HEK293T (cell line): ENCODE measurements around the gene BCL6B.

Source experiments
- CTCF ChIA-PET: fragments of 350-600 bp; formaldehyde crosslinking; extraction: SDS; loops from one replicate; lab custom pipeline; 2021; ENCODE audit warnings: antibody characterized with exemption, inconsistent platforms; lab: Yijun Ruan, JAX
- POLR2A ChIA-PET: fragments of 350-600 bp; formaldehyde crosslinking; extraction: SDS; loops from one replicate; lab custom pipeline; 2020; ENCODE audit warnings: antibody characterized with exemption, inconsistent platforms; lab: Yijun Ruan, JAX
- DNase-seq: peaks from one replicate; pipeline ENCODE4 v3.0.0; 2012; ENCODE audit warnings: mixed read lengths; ENCODE audit errors: extremely low spot score
- ARNT ChIP-seq: fragments of 450-650 bp; IDR thresholded peaks from 2 replicates; pipeline ENCODE4 v1.6.1; 2017; ENCODE audit warnings: mild to moderate bottlenecking
- BHLHE40 ChIP-seq: fragments of 450-650 bp; IDR thresholded peaks from 2 replicates; pipeline ENCODE4 v1.6.1; 2016; ENCODE audit warnings: mild to moderate bottlenecking, moderate library complexity, borderline replicate concordance
- CTBP1 ChIP-seq: fragments of 450-650 bp; IDR thresholded peaks from 2 replicates; pipeline ENCODE4 v1.6.1; 2016; ENCODE audit warnings: borderline replicate concordance
- ELF4 ChIP-seq: fragments of 450-650 bp; IDR thresholded peaks from 2 replicates; pipeline ENCODE4 v1.6.1; 2017; ENCODE audit warnings: antibody characterized with exemption
- FOXA1 ChIP-seq: fragments of 450-650 bp; IDR thresholded peaks from 2 replicates; pipeline ENCODE4 v1.6.1; 2016; ENCODE audit warnings: mild to moderate bottlenecking
- FOXK2 ChIP-seq: fragments of 450-650 bp; IDR thresholded peaks from 2 replicates; pipeline ENCODE4 v1.6.1; 2016; ENCODE audit warnings: mild to moderate bottlenecking
- FOXM1 ChIP-seq: fragments of 450-650 bp; IDR thresholded peaks from 2 replicates; pipeline ENCODE4 v1.6.1; 2017; ENCODE audit warnings: mild to moderate bottlenecking, borderline replicate concordance
- HDGF ChIP-seq: fragments of 450-650 bp; IDR thresholded peaks from 2 replicates; pipeline ENCODE4 v1.6.1; 2017; ENCODE audit warnings: antibody characterized with exemption, borderline replicate concordance
- L3MBTL2 ChIP-seq: fragments of 450-650 bp; conservative IDR thresholded peaks from 2 replicates; pipeline ENCODE4 v1.6.1; 2016; ENCODE audit warnings: mild to moderate bottlenecking
- LEF1 ChIP-seq: fragments of 450-650 bp; IDR thresholded peaks from 2 replicates; pipeline ENCODE4 v1.6.1; 2017; ENCODE audit warnings: mild to moderate bottlenecking, borderline replicate concordance
- NFRKB ChIP-seq: fragments of 450-650 bp; IDR thresholded peaks from 2 replicates; pipeline ENCODE4 v1.6.1; 2016; ENCODE audit warnings: mild to moderate bottlenecking, moderate library complexity
- PKNOX1 ChIP-seq: fragments of 450-650 bp; IDR thresholded peaks from 2 replicates; pipeline ENCODE4 v1.6.1; 2016
- SP1 ChIP-seq: fragments of 450-650 bp; IDR thresholded peaks from 2 replicates; pipeline ENCODE4 v1.6.1; 2017
- SUZ12 ChIP-seq: fragments of 450-650 bp; IDR thresholded peaks from 2 replicates; pipeline ENCODE4 v1.6.1; 2016; ENCODE audit warnings: mild to moderate bottlenecking
- TARDBP ChIP-seq: fragments of 450-650 bp; IDR thresholded peaks from 2 replicates; pipeline ENCODE4 v1.6.1; 2016
- ZNF384 ChIP-seq: fragments of 450-650 bp; IDR thresholded peaks from 2 replicates; pipeline ENCODE4 v1.6.1; 2016

Gene BCL6B

DNA sequence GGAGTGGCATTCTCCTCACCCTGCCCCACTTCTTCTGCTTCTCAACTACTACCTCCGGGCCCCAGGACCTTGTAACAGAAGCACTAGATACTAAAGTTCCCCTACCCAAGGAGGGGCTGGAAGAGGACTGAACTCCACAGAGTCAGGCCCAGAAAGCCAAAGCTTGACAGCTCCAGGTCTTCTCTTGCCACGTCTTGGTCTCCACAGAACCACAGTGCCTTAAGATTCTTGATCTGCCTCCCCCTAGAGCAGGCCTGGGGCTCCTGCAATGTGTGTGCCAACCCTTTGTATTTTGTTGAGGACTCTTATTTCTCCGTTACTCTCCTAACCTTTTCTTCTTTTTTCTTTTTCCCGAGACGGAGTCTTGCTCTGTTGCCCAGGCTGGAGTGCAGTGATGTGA, 17.0 kb downstream of the BCL6B start:
- ChIA-PET CTCF (interaction anchor here (0.6 to 1.1 kb wide), 2 partner anchors 370 to 710 kb away, joined by 4 to 5 read pairs; no protein-coding TSS in a partner anchor), POLR2A (no interaction called here)
- no peak for DNase-seq
- TF ChIP-seq LEF1 (no peak), FOXK2 (no peak), NFRKB (no peak), ARNT (no peak), SUZ12 (no peak), SP1 (no peak), HDGF (no peak), FOXM1 (no peak), ZNF384 (no peak)

GRCh38 chr17:7041607-7042500, 19.0 kb downstream of the BCL6B start:
- POLR2A ChIA-PET, result interaction anchor here (0.9 kb wide), 1 partner anchor 87 kb away, joined by 3 read pairs; no protein-coding TSS in a partner anchor
- TF ChIP-seq CTBP1 (no peak), SP1 (no peak), L3MBTL2 (no peak), FOXA1 (no peak), NFRKB (no peak), FOXK2 (no peak), ARNT (no peak), TARDBP (no peak), ELF4 (no peak), BHLHE40 (no peak), HDGF (no peak), FOXM1 (no peak), PKNOX1 (no peak), ZNF384 (no peak)
- CTCF ChIA-PET, result no interaction called here
- no peak for DNase-seq

- no peak for DNase-seq
- POLR2A ChIA-PET, result no interaction called here
- CTCF ChIA-PET, result no interaction called here
- TF ChIP-seq CTBP1, result no peak
- no peak for TF ChIP-seq HDGF
- no peak for TF ChIP-seq SP1
- TF ChIP-seq ARNT, result no peak
- no peak for TF ChIP-seq PKNOX1
- no peak for TF ChIP-seq ZNF384
- TF ChIP-seq SUZ12, result no peak
- TF ChIP-seq BHLHE40, result no peak
- no peak for TF ChIP-seq FOXM1
- TF ChIP-seq FOXA1, result no peak
- no peak for TF ChIP-seq LEF1
- TF ChIP-seq ELF4, result no peak
- no peak for TF ChIP-seq FOXK2
- no peak for TF ChIP-seq NFRKB
- TF ChIP-seq TARDBP, result no peak
- TF ChIP-seq L3MBTL2, result no peak
These were observed 19.8 kb downstream of the BCL6B start for GRCh38 chr17:7042501-7043181.

DNA sequence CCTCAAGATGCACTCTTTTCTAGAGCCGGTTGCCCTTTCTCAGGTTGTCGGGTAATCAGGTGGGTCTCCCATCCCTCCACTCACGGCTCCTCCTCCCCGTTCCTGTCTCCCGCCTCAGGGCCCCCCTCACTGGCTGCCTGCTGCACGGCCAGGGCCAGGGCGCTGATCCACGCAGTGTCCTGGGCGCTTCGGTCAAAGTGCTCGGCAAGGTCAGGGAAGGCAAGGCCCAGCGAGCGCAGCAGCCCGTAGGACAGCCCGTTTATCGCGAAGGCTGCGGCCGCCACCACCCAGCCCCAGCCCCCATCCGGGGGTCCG, 20.3 kb downstream of the BCL6B start:
- CTCF ChIA-PET, result no interaction called here

DNA sequence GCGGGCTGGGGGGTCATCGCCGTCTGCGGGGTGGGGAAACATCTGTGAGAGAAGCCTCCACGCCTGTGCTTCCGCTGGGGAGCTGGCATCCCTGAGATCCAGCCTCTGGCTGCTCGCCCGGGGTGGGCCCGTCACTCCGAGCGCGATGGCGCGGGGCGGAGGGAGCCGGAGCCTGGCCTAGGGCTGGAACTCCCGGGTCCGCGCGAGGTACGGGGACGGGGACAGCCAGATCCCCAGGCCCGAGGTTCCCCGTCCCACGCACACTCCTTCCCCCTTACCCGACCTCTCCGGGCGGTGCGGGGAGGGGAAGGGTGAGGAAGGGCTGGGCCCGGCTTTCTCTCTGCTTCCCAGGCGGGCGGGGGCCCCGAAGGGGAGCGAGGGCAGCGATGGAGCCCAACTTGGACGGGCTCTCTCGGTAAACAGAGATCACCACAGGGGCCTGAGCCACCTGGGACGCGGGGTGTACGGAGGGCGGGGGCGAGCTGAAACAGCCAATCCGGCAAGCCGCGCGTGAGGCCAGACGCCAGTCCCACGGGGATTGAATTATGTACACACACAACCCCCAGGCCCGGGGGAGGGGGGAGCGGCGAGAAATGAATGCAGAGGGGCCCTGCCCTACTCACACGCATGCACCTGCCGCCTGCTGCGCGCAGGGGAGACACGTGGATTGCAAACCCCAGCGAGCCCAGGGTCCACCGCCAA, 20.8 kb downstream of the BCL6B start, which contains the start of gene SLC16A11:
Gene SLC16A11 (minus strand): TSS at position 596 of the 702 bp plus-strand sequence. CDS start 579 bp downstream, at position 17.
- no peak for DNase-seq
- POLR2A ChIA-PET, result interaction anchor here (0.6 kb wide), 1 partner anchor 8 kb away, joined by 3 read pairs; the partner anchor contains the start of gene SLC16A13
- CTCF ChIA-PET, result no interaction called here
- no peak for TF ChIP-seq FOXM1
- TF ChIP-seq BHLHE40, result no peak
- no peak for TF ChIP-seq LEF1

More for the DNA sequence above, 20.3 kb downstream of the BCL6B start:
- no peak for TF ChIP-seq BHLHE40
- TF ChIP-seq FOXM1, result no peak
- no peak for TF ChIP-seq NFRKB
- TF ChIP-seq HDGF, result no peak
- no peak for TF ChIP-seq LEF1
- TF ChIP-seq PKNOX1, result no peak
- TF ChIP-seq TARDBP, result no peak
- no peak for TF ChIP-seq ELF4
- TF ChIP-seq FOXA1, result no peak
- no peak for TF ChIP-seq SUZ12
- POLR2A ChIA-PET, result no interaction called here
- DNase-seq, result no peak
